GF-D8 (cell line): ENCODE data around the gene GRIK4.

Experiments used
- DNase-seq: peaks from one replicate; lab custom pipeline; 2025; lab: John Stamatoyannopoulos, UW

The GRIK4 gene

GRCh38 chr11:120954381-120954780, 442.8 kb downstream of the GRIK4 start:
- DNase-seq, result no peak

DNA sequence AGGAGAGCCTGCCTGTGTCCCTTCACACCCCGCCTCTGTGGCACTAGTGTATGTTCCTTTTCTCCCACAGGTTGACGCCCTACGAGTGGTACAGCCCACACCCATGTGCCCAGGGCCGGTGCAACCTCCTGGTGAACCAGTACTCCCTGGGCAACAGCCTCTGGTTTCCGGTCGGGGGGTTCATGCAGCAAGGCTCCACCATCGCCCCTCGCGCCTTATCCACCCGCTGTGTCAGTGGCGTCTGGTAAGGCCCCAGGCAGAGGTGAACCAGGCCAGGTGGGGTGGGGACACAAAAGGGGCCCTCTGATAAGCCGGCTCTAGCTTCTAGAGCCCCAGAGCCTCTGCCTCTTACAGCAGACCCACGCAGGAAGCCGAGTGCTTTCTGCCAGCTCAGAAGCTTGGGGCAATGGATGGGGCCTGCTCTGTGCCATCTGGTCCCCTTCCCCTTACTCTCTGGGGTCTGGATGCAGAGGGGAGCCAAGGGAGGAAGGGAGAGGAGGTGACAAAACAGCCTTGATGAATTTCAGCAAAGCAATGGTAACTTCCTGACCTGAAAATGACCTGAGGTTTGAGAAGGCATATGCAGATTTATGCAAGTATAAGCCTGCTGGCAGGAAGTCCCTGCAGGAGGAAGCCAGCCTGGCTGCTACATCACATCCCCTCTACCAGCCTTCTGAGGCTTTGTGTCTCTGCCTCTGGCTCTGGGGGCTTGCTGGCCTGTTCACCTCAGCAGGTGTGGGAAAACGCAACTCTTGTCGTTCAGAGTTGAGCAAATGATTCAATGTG, 445.4 kb downstream of the GRIK4 start:
- DNase-seq, result no peak

DNA sequence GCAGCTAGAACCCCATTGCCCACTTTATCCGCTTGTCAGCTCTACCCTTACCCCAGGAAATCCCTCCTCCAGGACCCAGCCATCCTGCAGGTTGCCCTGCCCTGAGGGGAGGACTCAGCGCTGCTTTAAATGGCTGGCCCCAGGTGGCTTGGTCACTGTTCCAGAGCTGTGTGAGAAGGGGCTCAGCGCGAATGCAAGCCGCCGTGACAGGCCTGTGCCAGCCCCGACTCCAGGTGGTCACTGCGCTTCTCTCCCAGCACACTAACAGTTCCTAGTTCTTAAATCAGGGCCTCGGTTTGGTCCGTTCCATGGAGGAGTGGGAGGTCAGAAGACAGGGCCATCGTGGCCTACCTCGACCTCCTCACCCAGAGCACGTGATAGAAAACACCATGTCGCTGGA, 446.6 kb downstream of the GRIK4 start:
- DNase-seq, result no peak

DNA sequence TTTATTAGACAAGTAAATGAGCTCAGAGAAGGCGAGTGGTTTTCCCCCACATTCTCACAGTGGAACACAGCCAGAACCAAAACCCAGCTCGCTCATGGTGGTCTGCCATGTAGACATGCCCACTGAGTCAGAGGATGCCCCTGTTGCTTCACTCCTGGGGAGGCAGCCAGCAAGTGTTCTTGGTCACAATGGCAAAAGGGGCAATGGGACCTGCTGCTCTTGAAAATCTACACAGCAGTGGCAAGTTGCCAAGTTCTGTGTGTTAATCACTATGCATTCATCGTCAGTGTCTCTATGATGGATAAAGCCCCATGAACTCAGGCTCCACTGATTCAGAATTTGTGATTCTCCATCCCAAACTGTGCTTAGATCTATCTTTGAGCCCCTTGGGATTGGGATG, 447.6 kb downstream of the GRIK4 start:
- no peak for DNase-seq

GRCh38 chr11:120964857-120965256, 453.3 kb downstream of the GRIK4 start:
- no peak for DNase-seq

GRCh38 chr11:120966840-120967239, 455.3 kb downstream of the GRIK4 start:
- no peak for DNase-seq

GRCh38 chr11:120969993-120970392, 458.4 kb downstream of the GRIK4 start:
- DNase-seq, result no peak

GRCh38 chr11:120971825-120972224, 460.3 kb downstream of the GRIK4 start:
- no peak for DNase-seq

DNA sequence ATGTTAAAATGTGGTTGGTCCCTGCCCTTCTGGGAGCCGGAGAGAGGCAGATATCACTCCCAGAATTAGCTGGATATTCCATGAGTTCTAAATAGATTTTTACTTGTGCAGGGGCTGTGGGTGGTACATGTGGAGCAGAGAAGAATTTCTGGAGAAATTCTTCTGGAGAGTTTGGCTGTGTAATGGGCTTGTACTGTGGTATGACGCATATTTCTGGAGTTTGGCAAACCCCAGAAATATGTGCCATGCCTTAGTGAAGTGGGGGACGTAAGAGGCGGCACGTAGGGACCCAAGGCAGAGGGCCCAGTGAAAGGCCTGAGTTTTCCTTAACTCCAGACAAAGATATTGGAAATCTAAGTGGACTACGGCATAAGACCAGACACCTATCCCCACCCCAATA, 461.1 kb downstream of the GRIK4 start:
- DNase-seq, result no peak

DNA sequence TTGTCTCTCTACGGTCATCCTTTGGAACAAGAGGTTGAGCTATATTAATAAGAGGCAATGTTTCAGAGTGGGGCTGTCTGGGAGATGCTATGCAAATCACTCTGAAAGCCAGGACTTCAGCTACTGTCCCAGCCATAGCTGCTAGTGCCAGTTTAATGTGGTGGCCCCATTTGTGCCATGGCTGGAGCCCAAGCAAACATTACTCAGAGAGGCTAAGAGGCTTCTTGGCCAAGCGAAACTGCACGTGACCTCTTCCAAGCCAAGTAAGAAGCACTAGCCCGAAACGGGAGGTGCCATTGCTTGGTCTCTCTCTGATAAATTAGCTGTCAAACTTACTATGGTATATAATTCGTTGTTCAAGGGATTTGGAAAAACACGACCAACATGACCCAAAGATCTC, 462.0 kb downstream of the GRIK4 start:
- no peak for DNase-seq

GRCh38 chr11:120974466-120974865, 462.9 kb downstream of the GRIK4 start:
- no peak for DNase-seq

- DNase-seq, result no peak
Observed at GRCh38 chr11:120974965-120975364, 463.4 kb downstream of the GRIK4 start.

DNA sequence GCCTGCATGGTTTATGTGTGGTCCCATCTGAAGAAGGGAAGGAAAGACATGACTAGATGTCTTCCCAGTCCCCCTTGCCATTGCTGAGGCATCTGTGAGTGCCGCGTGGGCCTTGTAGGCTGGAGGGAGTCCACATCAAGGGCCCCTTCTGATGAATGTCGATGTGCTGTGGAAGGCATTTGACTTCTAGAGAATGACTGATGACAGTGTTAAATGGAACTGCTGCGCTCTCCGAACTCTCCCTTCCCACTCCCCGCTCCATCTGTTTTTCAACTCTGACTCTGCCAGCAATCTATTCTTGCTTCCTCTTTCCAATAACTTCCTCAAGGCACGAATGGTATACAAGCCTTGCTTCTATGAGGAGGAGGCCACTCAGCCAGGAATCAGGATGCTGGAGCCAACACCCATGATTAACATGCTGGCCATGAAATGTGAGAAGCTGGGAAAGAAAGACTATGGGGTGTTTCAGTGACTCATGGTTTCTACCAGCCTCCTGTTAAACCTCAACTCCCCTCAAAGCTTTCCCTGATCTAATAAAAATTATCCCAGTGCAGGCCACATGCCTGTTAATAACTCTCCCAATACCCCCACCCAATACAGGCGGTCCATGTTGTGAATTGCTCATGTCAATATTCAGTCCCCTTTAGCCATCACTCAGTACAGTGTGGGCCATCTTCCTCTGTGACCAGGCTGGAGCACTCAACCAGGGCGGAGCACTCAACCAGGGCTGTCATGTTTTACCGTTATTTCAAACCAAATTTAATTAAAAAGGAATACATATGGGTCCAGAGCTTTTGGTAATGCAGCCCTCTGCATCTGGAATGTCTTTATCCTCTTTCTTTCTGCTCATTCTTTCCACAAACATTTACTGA, 466.0 kb downstream of the GRIK4 start:
- no peak for DNase-seq

- DNase-seq, result no peak
Observed at GRCh38 chr11:120978701-120979100, 467.2 kb downstream of the GRIK4 start.

DNA sequence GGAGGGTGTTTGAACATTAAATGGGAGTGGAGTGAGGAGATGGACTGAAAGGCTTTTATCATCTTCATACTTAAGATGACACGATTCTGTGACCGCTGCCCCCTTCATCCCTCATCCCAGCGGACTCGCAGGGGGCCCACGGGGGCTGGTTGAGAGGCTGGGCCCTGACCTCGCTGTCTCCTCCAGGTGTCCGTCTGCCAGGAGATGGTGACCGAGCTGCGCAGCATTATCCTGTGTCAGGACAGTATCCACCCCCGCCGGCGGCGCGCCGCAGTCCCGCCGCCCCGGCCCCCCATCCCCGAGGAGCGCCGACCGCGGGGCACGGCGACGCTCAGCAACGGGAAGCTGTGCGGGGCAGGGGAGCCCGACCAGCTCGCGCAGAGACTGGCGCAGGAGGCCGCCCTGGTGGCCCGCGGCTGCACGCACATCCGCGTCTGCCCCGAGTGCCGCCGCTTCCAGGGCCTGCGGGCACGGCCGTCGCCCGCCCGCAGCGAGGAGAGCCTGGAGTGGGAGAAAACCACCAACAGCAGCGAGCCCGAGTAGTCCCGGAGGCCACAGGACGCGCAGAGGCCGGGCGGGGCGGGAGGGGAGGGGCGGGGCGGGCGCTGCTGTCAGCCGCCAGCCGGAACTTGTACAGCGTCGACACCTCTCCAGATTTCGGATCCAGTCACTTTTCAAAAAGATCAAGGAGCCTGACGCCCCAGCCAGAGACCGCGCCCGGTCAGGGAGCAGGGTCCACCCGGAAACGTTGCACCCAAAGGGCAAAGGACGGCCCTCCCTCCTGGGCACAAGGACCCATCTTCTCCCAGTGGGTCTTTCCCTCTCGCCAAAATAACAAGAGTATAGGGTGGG, 474.4 kb downstream of the GRIK4 start:
- no peak for DNase-seq

DNA sequence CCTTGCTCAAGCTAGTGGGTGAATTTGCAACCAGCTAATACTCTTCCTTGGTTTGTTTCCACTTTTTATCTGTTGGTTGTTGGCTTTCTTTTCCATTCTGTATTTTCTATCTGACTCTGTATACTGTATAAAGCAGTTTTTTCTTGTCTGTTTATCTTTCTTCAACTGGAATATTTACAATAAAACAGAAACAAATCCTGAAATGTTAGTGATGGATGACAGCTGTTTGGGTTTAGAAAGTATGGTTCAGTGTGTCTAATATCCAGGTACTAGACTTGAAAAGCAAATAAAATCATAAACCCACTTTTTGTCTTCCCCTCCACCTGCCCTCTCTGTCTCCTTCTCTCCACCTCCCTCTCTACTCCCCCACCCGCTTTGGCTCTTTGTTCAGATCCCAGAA, 477.1 kb downstream of the GRIK4 start:
- DNase-seq, result no peak

GRCh38 chr11:120991830-120992686, 480.5 kb downstream of the GRIK4 start:
- DNase-seq, result no peak

- DNase-seq, result no peak
Observed at GRCh38 chr11:120994091-120994859, 482.7 kb downstream of the GRIK4 start.

GRCh38 chr11:120995184-120995583, 483.6 kb downstream of the GRIK4 start:
- DNase-seq, result no peak

DNA sequence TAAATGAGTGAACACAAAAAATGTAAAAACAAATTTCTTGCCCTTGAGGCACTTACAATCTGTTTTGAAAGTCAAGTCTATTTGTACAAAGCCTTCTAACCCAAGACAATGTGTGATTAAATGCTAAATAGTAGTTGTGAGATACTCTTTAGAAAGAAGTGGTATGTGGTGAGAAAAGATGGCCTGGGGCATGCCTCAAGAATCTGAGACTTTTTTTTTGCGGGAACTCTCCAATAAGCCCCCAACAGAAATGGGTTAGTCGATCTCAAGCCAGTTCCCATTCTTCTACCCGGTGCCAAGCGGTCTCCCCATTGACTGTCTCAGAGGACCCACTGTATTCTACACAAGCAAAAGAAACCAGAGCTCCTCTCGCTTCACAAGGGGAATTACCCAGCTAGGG, 485.4 kb downstream of the GRIK4 start:
- DNase-seq, result no peak

GRCh38 chr11:120998581-120998980, 487.0 kb downstream of the GRIK4 start:
- no peak for DNase-seq
